Karpas-422 (cell line): Measurements from ENCODE around the gene MEN1. TPM values are rescaled to one million over a fixed set of nuclear protein-coding genes. Genes with fewer than 3 reads are reported as not detected.

ENCODE experiments used
- DNase-seq: peaks from one replicate; pipeline ENCODE4 v3.0.0-alpha.2; 2015
- H2AFZ ChIP-seq: fragments of 200-600 bp; sonication (generic); 2 replicates; pipeline ENCODE4 v1.6.1; 2014; ENCODE audit warnings: antibody characterized with exemption, low read length, mixed read lengths
- H3K27ac ChIP-seq: fragments of 200-600 bp; sonication (generic); 2 replicates; pipeline ENCODE4 v1.5.1; 2014; ENCODE audit warnings: mild to moderate bottlenecking, low read length, moderate library complexity
- H3K27me3 ChIP-seq: fragments of 200-600 bp; sonication (generic); 2 replicates; pipeline ENCODE4 v1.6.1; 2014; ENCODE audit warnings: low read length, mixed read lengths
- H3K36me3 ChIP-seq: fragments of 200-600 bp; sonication (generic); 2 replicates; pipeline ENCODE4 v1.6.1; 2014; ENCODE audit warnings: low read length, mixed read lengths; ENCODE audit not compliant: insufficient read depth
- H3K4me1 ChIP-seq: fragments of 200-600 bp; sonication (generic); 2 replicates; pipeline ENCODE4 v1.6.1; 2014; ENCODE audit warnings: mild to moderate bottlenecking, low read length, mixed read lengths
- H3K4me2 ChIP-seq: fragments of 200-600 bp; sonication (generic); 2 replicates; pipeline ENCODE4 v1.6.1; 2014; ENCODE audit warnings: low read length, low read depth, mild to moderate bottlenecking; ENCODE audit not compliant: poor library complexity, severe bottlenecking
- H3K4me3 ChIP-seq: fragments of 200-600 bp; sonication (generic); 2 replicates; pipeline ENCODE4 v1.5.1; 2014; ENCODE audit warnings: mild to moderate bottlenecking, antibody characterized with exemption, low read length, mixed read lengths
- H3K79me2 ChIP-seq: fragments of 200-600 bp; sonication (generic); 2 replicates; pipeline ENCODE4 v1.6.1; 2014; ENCODE audit warnings: mild to moderate bottlenecking, low read length, mixed read lengths
- H3K9ac ChIP-seq: fragments of 200-600 bp; sonication (generic); 2 replicates; pipeline ENCODE4 v1.6.0; 2014; ENCODE audit warnings: low read length
- H3K9me2 ChIP-seq: fragments of 200-600 bp; sonication (generic), shearing (Covaris generic); replicated peaks from 2 replicates; pipeline ENCODE4 v1.6.0; 2014; ENCODE audit warnings: mild to moderate bottlenecking, low read length, moderate library complexity; ENCODE audit not compliant: insufficient read depth
- H3K9me3 ChIP-seq: fragments of 300-700, 200-600 bp; sonication (generic); 2 replicates; pipeline ENCODE4 v1.6.1; 2014; ENCODE audit warnings: low read length, mixed read lengths
- H4K20me1 ChIP-seq: fragments of 200-600 bp; sonication (generic); 2 replicates; pipeline ENCODE4 v1.6.1; 2014; ENCODE audit warnings: mild to moderate bottlenecking, antibody characterized with exemption, low read length, low read depth; ENCODE audit not compliant: insufficient read depth
- total RNA-seq: library from RNA; depleted of rRNA; stranded (reverse); fragments of >200 nt; shearing (Covaris generic); gene quantifications from 2 replicates; pipeline ENCODE4 v1.2.3, GENCODE V29; 2014; ENCODE audit warnings: low replicate concordance

The MEN1 gene
- total RNA-seq, 1 experiment from 2014 or later: 28.3 TPM

DNA sequence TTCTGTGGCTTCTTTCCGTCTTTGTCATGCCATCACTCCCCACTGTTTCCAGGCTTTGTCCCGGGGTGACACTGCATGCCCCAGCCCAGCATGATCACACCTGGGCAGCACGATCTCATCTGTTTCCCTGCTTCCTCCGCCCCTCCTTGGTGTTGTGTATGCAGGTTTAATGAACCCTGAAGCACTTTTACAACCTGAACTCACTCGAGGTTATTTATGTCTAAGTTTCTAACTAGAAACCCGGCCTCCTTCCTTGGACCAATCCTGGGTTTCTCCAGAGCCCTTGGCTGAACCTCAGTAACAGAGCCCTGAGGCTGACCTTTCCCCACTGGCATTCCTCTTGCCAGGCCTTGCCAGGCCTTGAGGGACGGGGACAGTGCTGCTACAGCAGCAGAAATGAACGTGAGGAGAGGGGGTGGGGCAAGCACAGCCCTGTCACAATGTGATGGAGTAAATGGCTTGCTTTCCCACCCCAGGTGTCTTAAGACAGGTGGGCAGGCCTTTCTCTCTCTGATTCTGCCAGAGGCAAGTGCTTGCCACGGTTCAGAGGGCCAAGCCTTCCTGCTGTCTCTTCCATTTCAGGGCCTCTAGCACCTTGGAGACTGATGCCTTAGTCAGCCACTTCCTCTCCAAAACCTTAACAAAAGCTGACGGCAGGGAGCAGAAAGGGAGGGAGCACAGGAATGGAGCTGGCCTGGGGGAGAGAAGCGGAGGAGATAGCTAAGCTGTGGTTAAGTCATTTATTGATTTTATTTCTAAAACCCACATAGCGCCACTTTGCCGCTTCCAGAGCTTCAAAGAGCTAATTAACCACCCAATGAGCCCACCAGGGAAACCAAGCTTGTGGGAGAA lies 47.5 kb downstream of the MEN1 start:
- Histone ChIP-seq H3K27ac (0 out of 2 replicates have a peak overlapping the region, but pooled peaks have one; percentile 42), H3K79me2 (no peaks in the 10 kb centered on the region), H2AFZ (no peak overlapping the region), H3K9ac (no peak overlapping the region), H3K27me3 (no peaks in the 10 kb centered on the region), H4K20me1 (peaks cover 31% of the 10 kb centered on the region), H3K4me1 (peaks cover 5% of the 10 kb centered on the region; the same call in 1 of the 2 replicates), H3K4me3 (no peak overlapping the region), H3K9me2 (no peaks in the 10 kb centered on the region), H3K4me2 (no peak overlapping the region), H3K9me3 (no peaks in the 10 kb centered on the region), H3K36me3 (peaks cover 28% of the 10 kb centered on the region)
- DNase-seq: no peak

GRCh38 chr11:64762277-64762673 lies 48.1 kb downstream of the MEN1 start:
- Histone ChIP-seq H4K20me1 (peaks cover 25% of the 10 kb centered on the region), H3K9me3 (no peaks in the 10 kb centered on the region), H3K36me3 (peaks cover 22% of the 10 kb centered on the region), H3K4me3 (no peak overlapping the region), H3K9ac (no peak overlapping the region), H3K4me2 (no peak overlapping the region), H3K4me1 (peaks cover 5% of the 10 kb centered on the region; the same call in 1 of the 2 replicates), H3K9me2 (no peaks in the 10 kb centered on the region), H3K27ac (no peak overlapping the region), H3K79me2 (no peaks in the 10 kb centered on the region), H3K27me3 (no peaks in the 10 kb centered on the region), H2AFZ (no peak overlapping the region)
- no peak for DNase-seq

- no peaks in the 10 kb centered on the region for H3K27me3 ChIP-seq
- H2AFZ ChIP-seq: no peak overlapping the region
- no peak overlapping the region for H3K9ac ChIP-seq
- H3K4me1 ChIP-seq: peaks cover 5% of the 10 kb centered on the region; the same call in 1 of the 2 replicates
- H4K20me1 ChIP-seq: peaks cover 16% of the 10 kb centered on the region
- H3K9me2 ChIP-seq: no peaks in the 10 kb centered on the region
- H3K4me3 ChIP-seq: no peak overlapping the region
- H3K9me3 ChIP-seq: no peaks in the 10 kb centered on the region
- no peaks in the 10 kb centered on the region for H3K79me2 ChIP-seq
- no peak for DNase-seq
- no peak overlapping the region for H3K27ac ChIP-seq
- peaks cover 14% of the 10 kb centered on the region; the same call in 1 of the 2 replicates for H3K36me3 ChIP-seq
- H3K4me2 ChIP-seq: no peak overlapping the region
These were observed 49.5 kb downstream of the MEN1 start for GRCh38 chr11:64760759-64761420.

DNA sequence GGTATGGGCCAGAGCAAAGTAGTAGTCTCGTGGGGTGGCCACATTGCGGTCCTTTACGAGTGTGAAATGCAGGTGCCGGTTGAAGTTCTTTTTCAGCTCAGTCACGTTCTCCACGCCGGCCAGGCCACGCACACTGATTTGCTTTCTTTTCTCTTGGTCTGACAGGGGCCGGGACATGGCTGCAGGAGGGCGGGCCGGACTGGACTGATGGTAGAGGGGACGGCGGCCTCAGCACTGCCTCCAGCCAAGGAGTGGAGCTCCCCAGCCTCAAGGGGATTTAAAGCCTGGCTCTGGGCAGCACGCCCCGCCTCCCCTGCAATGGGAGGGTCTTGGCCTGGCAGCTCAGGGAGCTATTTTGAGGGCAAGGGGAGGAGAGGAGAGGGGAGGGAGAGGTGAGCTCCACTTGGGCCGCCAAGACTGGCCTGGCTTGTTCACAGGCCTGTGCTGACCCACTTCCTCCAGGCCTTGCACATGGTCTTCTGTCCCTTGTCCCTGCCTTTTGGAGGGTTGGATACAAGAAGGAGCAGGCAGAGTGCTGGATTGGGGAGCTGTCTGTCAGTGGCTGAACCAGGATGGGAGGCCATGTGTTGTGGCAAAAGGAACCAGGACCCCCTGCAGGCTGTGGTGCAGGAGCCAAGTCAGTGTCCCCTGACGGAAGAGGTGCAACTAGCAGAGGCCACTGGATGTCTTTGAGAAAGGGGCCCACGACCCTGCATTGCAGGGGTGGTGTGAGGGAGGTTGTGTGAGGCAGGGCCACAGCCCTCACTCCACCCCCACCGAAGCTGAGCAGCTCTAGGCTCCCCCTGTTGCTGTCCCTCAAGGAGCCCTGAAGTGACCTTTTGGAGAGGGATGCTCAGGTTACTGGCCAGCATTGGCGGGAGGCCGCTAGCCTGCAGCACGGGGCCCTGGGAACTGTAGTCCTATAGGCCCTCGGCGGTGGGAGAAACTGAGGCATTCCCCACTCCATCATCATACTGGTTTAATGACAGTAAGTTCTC lies 50.3 kb downstream of the MEN1 start, which contains the start of gene PYGM:
TSS of gene PYGM (minus strand) at position 253 of the 998 bp plus-strand sequence. CDS start at position 177, 76 bp downstream.
- Histone ChIP-seq H3K36me3 (peaks cover 14% of the 10 kb centered on the region; the same call in 1 of the 2 replicates), H3K4me1 (peaks cover 5% of the 10 kb centered on the region; the same call in 1 of the 2 replicates), H2AFZ (no peak within 1 kb of the TSS), H3K9me3 (no peaks in the 10 kb centered on the region), H3K9me2 (no peaks in the 10 kb centered on the region), H4K20me1 (peaks cover 16% of the 10 kb centered on the region), H3K9ac (no peak within 1 kb of the TSS), H3K27me3 (no peaks in the 10 kb centered on the region), H3K79me2 (no peaks in the 10 kb centered on the region), H3K4me2 (no peak within 1 kb of the TSS), H3K4me3 (no peak within 1 kb of the TSS), H3K27ac (no peak within 1 kb of the TSS)
- DNase-seq: no peak

GRCh38 chr11:64759131-64759721 lies 51.1 kb downstream of the MEN1 start:
- Histone ChIP-seq H3K36me3 (peaks cover 8% of the 10 kb centered on the region; the same call in 1 of the 2 replicates), H3K79me2 (no peaks in the 10 kb centered on the region), H4K20me1 (peaks cover 15% of the 10 kb centered on the region; the same call in 1 of the 2 replicates), H3K9ac (no peak overlapping the region), H3K27ac (no peak overlapping the region), H3K4me1 (peaks cover 5% of the 10 kb centered on the region; the same call in 1 of the 2 replicates), H3K4me2 (no peak overlapping the region), H2AFZ (no peak overlapping the region), H3K4me3 (no peak overlapping the region), H3K27me3 (no peaks in the 10 kb centered on the region), H3K9me2 (no peaks in the 10 kb centered on the region), H3K9me3 (no peaks in the 10 kb centered on the region)
- DNase-seq: no peak

DNA sequence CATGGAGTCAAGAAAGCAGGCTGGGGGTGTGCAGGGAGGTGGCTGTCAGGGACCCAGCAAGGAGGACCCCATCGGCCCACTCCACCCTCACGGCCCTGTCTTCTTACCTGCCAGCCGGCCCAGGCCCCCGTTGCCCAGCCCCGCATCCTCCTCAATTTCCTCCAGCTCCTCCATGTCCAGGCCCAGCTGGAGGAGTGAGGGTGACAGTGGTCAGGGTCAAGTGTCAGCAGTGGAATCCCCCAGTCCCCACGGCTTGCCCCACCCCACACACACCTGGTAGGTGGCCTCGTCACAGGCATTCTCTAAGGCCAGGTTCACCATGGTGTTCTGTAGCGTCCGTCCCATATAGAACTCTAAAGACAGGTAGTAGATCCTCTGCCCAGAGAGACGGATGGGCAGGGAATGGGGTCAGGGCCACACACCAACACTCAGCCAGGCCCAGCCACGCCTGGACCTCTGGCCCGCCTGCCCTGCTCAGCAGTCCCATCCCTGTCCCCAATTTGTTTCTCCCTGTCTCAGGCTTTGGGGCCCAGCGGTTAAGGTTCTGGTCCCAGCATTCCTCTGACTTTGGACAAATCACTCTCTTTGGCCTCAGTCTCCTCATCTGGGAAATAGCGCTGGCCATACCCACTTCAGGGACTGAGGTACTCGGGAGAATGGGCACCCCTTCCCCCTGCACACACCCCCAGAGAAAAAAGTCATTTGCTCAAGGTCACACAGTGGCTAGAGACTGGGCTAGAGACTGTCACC lies 51.8 kb downstream of the MEN1 start:
- Histone ChIP-seq H3K36me3 (0 out of 2 replicates have a peak, but pooled peaks cover 4% of the 10 kb centered on the region), H2AFZ (no peak overlapping the region), H4K20me1 (peaks cover 10% of the 10 kb centered on the region; the same call in 1 of the 2 replicates), H3K79me2 (no peaks in the 10 kb centered on the region), H3K9me3 (no peaks in the 10 kb centered on the region), H3K4me3 (no peak overlapping the region), H3K27ac (no peak overlapping the region), H3K27me3 (no peaks in the 10 kb centered on the region), H3K9me2 (no peaks in the 10 kb centered on the region), H3K4me2 (no peak overlapping the region), H3K9ac (no peak overlapping the region), H3K4me1 (peaks cover 5% of the 10 kb centered on the region; the same call in 1 of the 2 replicates)
- no peak for DNase-seq
